DND-41 (cell line): ENCODE measurements around the gene CCDC78.

Experiments
- ATAC-seq: fragments of 200-7000 bp; cut with Tn5 transposase; 3 replicates; pipeline ENCODE4 v1.9.1; 2021; ENCODE audit warnings: low read depth; ENCODE audit not compliant: insufficient read depth
- DNase-seq: peaks from one replicate; pipeline ENCODE4 v3.0.0-alpha.2; 2020
- H2AFZ ChIP-seq: 2 replicates; pipeline ENCODE4 v1.6.0; 2012; ENCODE audit warnings: low read depth, low read length
- H3K27ac ChIP-seq: 2 replicates; pipeline ENCODE4 v1.5.1; 2012; ENCODE audit warnings: low read length, inconsistent platforms
- H3K27me3 ChIP-seq: fragments of 200-600 bp; sonication (generic); 2 replicates; pipeline ENCODE4 v1.6.0; 2012; ENCODE audit warnings: low read length, mild to moderate bottlenecking, inconsistent platforms; ENCODE audit not compliant: insufficient read depth, poor library complexity
- H3K36me3 ChIP-seq: 2 replicates; pipeline ENCODE4 v1.5.1; 2012; ENCODE audit warnings: low read length, inconsistent platforms; ENCODE audit not compliant: insufficient read depth
- H3K4me1 ChIP-seq: 2 replicates; pipeline ENCODE4 v1.5.1; 2012; ENCODE audit warnings: mild to moderate bottlenecking, low read length; ENCODE audit not compliant: insufficient read depth
- H3K4me2 ChIP-seq: 2 replicates; pipeline ENCODE4 v1.6.0; 2012; ENCODE audit warnings: mild to moderate bottlenecking, moderate library complexity, low read length, inconsistent platforms; ENCODE audit not compliant: insufficient read depth
- H3K4me3 ChIP-seq, 2 experiments: fragments of 200-600 bp in 1 of 2; shearing (Covaris generic) in 1 of 2; 2 replicates each; pipeline ENCODE4 v1.5.1; 2012 to 2016; ENCODE audit warnings: inconsistent platforms in 2 of 2, low read length in 2 of 2, mild to moderate bottlenecking in 2 of 2, low read depth in 1 of 2, moderate library complexity in 1 of 2
- H3K79me2 ChIP-seq: 2 replicates; pipeline ENCODE4 v1.6.0; 2012; ENCODE audit warnings: low read length, inconsistent platforms; ENCODE audit not compliant: insufficient read depth
- H3K9ac ChIP-seq: 2 replicates; pipeline ENCODE4 v1.6.0; 2012; ENCODE audit warnings: low read depth, mild to moderate bottlenecking, inconsistent platforms, low read length, moderate library complexity
- H3K9me3 ChIP-seq: 2 replicates; pipeline ENCODE4 v1.5.1; 2012; ENCODE audit warnings: low read length, moderate library complexity, mild to moderate bottlenecking, inconsistent platforms; ENCODE audit not compliant: insufficient read depth, severe bottlenecking
- H4K20me1 ChIP-seq: 2 replicates; pipeline ENCODE4 v1.6.0; 2012; ENCODE audit warnings: low read length; ENCODE audit not compliant: insufficient read depth
- EZH2 ChIP-seq: IDR thresholded peaks from 3 replicates; pipeline ENCODE4 v1.6.1; 2012; ENCODE audit warnings: borderline replicate concordance, low read depth, mild to moderate bottlenecking, moderate library complexity, low read length, inconsistent platforms; ENCODE audit not compliant: severe bottlenecking
- TF ChIP-seq, protein P1 (sequence below): IDR thresholded peaks from 2 replicates; pipeline ENCODE4 v1.5.1; 2012; ENCODE audit warnings: borderline replicate concordance, low read length, moderate library complexity, mild to moderate bottlenecking; ENCODE audit not compliant: poor library complexity, severe bottlenecking; ENCODE audit errors: extremely low read depth

The CCDC78 gene

DNA sequence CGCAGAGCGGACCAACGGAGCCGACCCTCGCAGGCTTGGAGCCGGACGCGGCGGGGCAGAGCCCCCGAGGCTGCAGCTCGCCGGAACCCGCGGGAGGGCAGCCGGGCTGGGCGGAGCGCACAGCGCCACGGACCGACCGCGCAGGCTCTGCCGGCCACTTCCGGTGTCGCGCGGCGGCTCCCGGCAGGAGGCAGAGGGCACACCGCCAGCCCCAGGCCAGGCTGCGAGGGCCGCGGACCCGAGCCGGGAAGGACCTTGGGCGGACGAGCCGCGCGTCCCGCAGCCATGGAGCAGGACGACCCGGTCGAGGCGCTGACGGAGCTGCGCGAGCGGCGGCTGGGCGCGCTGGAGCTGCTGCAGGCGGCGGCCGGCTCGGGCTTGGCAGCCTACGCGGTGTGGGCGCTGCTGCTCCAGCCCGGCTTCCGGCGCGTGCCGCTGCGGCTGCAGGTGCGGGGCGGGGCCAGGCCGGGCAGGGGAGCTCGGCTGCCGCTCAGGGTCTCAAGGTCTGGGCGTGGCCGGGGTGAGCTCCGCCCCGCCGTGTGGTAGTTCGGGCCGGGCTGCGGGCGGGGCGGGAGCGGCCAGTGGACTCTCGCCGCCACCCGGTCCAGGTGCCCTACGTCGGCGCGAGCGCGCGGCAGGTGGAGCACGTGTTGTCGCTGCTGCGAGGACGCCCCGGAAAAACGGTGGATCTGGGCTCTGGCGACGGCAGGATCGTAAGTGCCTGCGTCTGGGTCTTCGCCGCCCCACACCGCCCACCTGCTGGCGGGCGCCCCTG is 5.1 kb downstream of the CCDC78 start, which contains the start of gene ANTKMT:
ANTKMT (plus strand) TSS at position 157 of the 775 bp plus-strand sequence; CDS start at position 286, 129 bp downstream.
- Histone ChIP-seq H4K20me1 (peaks cover 60% of the 10 kb centered on the region), H3K36me3 (peaks cover 12% of the 10 kb centered on the region; the same call in 1 of the 2 replicates), H3K9ac (peak within 1 kb of the TSS; percentile 79), H3K4me2 (peak within 1 kb of the TSS; percentile 86), H2AFZ (peak within 1 kb of the TSS; percentile 67), H3K79me2 (peaks cover 7% of the 10 kb centered on the region), H3K27ac (peak within 1 kb of the TSS; percentile 79), H3K4me3 (peak within 1 kb of the TSS; percentile 28 to 67; a peak in 3 of 4 replicates), H3K4me1 (peaks cover 57% of the 10 kb centered on the region), H3K9me3 (no peaks in the 10 kb centered on the region), H3K27me3 (peaks cover 6% of the 10 kb centered on the region)
- DNase-seq (peak; percentile 81), ATAC-seq (peak; percentile 68)
- no peak for TF ChIP-seq EZH2
- TF ChIP-seq, protein P1, sequence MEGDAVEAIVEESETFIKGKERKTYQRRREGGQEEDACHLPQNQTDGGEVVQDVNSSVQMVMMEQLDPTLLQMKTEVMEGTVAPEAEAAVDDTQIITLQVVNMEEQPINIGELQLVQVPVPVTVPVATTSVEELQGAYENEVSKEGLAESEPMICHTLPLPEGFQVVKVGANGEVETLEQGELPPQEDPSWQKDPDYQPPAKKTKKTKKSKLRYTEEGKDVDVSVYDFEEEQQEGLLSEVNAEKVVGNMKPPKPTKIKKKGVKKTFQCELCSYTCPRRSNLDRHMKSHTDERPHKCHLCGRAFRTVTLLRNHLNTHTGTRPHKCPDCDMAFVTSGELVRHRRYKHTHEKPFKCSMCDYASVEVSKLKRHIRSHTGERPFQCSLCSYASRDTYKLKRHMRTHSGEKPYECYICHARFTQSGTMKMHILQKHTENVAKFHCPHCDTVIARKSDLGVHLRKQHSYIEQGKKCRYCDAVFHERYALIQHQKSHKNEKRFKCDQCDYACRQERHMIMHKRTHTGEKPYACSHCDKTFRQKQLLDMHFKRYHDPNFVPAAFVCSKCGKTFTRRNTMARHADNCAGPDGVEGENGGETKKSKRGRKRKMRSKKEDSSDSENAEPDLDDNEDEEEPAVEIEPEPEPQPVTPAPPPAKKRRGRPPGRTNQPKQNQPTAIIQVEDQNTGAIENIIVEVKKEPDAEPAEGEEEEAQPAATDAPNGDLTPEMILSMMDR = no peak

DNA sequence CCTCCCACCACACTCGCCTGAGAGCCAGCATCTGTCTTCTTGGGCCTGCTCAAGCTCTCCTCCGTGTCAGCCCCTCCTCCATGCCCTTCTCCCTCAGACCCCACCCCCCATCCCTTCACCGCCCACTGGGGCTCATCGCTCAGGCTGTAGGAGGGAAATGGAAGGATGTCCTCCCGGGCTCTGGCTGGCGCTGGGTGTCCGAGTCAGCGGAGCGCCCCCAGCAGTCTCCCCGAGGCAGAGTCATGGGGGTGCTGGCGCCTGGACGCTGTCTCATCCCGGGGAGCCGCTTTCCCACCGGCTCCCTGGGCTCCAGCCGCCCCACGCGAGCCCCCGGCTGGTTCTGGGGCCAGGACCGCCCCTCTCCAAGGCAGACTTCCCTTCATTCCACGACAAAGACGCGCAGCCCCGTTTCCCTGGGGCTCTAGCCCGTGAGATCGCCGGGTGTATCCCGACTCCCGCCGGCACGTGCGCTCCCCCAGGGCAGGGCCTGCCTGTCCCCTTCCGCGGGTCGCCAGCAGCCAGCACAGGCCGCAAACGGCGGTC is 5.7 kb downstream of the CCDC78 start:
- ATAC-seq (peak; percentile 71), DNase-seq (peak; percentile 88)
- H3K4me1 ChIP-seq = peaks cover 64% of the 10 kb centered on the region
- peaks cover 6% of the 10 kb centered on the region for H3K27me3 ChIP-seq
- peaks cover 59% of the 10 kb centered on the region for H4K20me1 ChIP-seq
- H2AFZ ChIP-seq = peak overlapping the region; percentile 67
- peak overlapping the region; percentile 28 to 67; a peak in 3 of 4 replicates for H3K4me3 ChIP-seq
- peak overlapping the region; percentile 79 for H3K9ac ChIP-seq
- peaks cover 14% of the 10 kb centered on the region for H3K79me2 ChIP-seq
- H3K9me3 ChIP-seq = no peaks in the 10 kb centered on the region
- peak overlapping the region; percentile 86 for H3K4me2 ChIP-seq
- TF ChIP-seq, protein P1 = peak; percentile 21
- no peak for TF ChIP-seq EZH2
- H3K27ac ChIP-seq = peak overlapping the region; percentile 79
- peaks cover 12% of the 10 kb centered on the region; the same call in 1 of the 2 replicates for H3K36me3 ChIP-seq

DNA sequence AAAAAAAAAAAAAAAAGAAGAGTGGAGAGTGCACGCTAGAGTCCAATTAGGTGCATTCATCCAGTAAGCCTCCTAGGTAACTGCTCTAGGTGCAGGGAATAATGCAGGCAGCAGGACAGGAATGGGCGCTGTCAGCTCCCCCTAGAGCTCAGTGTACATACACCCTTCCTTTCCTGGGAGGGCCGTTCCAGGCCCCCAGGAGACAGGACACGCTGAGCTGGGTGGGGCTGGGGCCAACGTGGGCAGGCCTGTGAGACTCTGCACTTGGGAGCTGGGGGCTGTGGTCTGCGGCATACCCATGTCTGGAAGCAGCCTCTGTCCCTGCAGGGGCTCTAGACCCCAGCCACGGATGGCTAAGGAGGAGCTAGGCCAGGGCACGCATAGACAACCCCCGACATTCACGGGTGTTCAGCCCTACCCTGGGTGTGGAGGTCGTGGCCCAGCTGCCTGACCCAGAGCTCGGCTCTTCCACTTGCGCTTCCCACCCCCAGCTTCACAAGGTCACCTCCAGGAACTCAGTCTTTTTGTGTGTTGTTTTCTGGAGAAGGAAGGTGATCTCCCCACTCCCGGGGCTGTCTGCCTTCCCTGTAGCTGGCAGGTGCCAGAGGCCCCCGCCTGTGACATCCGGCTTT is 6.3 kb downstream of the CCDC78 start:
- peak overlapping the region; percentile 79 for H3K9ac ChIP-seq
- H3K79me2 ChIP-seq = peaks cover 18% of the 10 kb centered on the region
- DNase-seq (peak; percentile 45), ATAC-seq (peak; percentile 15)
- peaks cover 53% of the 10 kb centered on the region for H4K20me1 ChIP-seq
- H2AFZ ChIP-seq = no peak overlapping the region
- H3K36me3 ChIP-seq = peaks cover 12% of the 10 kb centered on the region; the same call in 1 of the 2 replicates
- H3K4me1 ChIP-seq = peaks cover 68% of the 10 kb centered on the region
- H3K9me3 ChIP-seq = no peaks in the 10 kb centered on the region
- H3K4me2 ChIP-seq = peak overlapping the region; percentile 86
- H3K27me3 ChIP-seq = peaks cover 6% of the 10 kb centered on the region
- H3K4me3 ChIP-seq = peak overlapping the region in 1 of 2 experiments; percentile 67; a peak in 2 of 4 replicates
- H3K27ac ChIP-seq = peak overlapping the region; percentile 79
- TF ChIP-seq, protein P1 = peak; percentile 51
- TF ChIP-seq EZH2 = no peak
